Stimulated activated CD4-positive, alpha-beta T cell treated with anti-CD3 and anti-CD28 coated beads, TNF-alpha, amount 100 ng/mL, for 1 hour (primary cell): Measurements from ENCODE around the gene ADAMTS16.

ENCODE experiments used
- DNase-seq, 3 donors: peaks; one replicate each; pipeline ENCODE4 v3.0.0-alpha.2; 2020; ENCODE audit warnings: low read depth in 3 of 3, low spot score in 1 of 3

Gene ADAMTS16

GRCh38 chr5:5182508-5183188, 42.5 kb downstream of the ADAMTS16 start:
- no peak for DNase-seq

GRCh38 chr5:5183189-5183699, 43.1 kb downstream of the ADAMTS16 start:
- DNase-seq = no peak

DNA sequence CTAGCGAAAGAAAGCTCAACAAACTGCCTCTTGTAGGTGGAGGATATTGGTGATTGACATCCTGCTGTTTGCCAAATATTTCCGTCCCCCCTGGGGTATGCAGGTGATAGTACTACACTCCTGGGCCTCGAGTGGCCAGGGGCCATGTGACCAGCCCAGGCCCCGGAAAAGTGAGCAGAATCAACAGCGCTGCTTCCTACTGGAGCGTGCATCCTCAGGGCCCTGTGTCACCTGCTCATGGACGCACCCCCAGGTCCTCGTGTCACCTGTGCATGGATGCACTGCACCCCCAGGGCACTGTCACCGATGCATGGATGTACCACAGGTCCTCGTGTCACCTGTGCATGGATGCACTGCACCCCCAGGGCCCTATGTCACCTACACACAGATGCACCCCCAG, 43.8 kb downstream of the ADAMTS16 start:
- DNase-seq = no peak

DNA sequence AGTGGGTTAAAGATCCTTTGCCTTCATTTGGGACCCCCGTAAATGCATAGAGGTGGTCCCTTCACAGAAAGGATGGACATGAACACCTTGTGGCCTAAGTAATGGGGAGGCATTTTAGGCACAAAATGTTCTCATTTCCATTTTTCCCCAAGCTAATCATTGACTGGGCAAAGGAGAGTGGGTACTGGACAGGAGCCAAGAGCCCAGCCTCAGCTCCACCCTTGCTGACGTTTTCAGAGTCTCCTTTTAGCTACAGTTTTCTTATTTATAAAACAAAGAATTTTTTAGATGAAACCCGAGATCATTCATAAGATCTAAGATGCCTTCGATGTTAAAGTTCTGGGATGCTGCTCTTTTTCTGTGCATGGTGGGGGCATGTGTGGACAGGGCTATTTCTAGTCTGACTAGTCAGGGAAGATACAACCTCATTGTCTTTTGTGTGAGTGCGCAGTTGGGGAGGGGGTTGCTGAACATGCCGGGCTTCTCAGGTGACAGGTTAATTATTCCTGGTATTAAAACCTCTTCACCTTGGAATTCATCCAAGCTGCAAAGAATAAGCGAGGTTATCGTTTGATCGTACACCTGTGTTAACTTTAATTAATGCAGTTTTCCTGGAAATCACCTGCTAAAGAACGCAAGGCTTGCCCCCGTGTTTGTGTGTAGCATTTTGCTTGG, 48.4 kb downstream of the ADAMTS16 start:
- no peak for DNase-seq

- DNase-seq = no peak
These were observed 48.9 kb downstream of the ADAMTS16 start for GRCh38 chr5:5189051-5189430.

GRCh38 chr5:5191906-5192305, 51.8 kb downstream of the ADAMTS16 start:
- no peak for DNase-seq

DNA sequence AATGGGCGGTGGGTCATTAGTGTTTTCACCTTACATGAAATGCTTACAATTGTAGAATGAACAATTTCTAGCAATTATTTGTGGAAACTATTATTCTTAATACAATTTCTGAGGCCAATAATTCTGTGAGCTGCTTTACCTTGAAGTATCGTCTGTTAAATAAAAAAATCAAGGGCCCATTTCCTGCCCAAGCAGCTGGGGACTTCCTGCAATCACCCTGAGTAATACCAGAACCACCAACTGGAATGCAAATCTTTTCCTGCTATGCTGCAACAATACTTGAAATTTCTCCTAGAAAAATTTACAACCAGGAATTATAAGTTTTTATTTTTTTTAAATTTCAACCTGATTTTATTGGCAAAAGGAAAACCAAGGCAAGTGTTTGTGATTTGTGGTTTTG, 52.6 kb downstream of the ADAMTS16 start:
- DNase-seq = no peak

GRCh38 chr5:5195128-5195918, 55.2 kb downstream of the ADAMTS16 start:
- DNase-seq = no peak

DNA sequence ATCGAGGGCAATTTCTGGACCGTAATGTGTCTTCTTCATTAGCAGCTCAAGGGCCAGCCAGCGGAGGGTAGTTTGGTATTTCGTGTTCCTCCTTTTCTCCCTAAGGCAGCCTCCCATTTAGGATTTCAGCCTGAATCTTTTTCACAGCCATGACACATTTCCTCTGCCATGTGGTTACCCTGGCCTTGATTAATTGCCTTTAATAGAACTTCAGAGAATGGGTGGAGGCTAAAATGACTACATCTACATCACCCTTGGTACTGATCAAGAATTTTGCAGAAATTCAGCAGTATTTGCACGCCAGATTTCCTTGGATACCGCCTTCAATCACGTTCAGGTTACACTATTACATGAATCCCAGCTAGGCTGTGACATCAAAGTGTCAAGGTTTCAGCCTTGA, 58.0 kb downstream of the ADAMTS16 start:
- no peak for DNase-seq

- DNase-seq = no peak
These were observed 58.7 kb downstream of the ADAMTS16 start for GRCh38 chr5:5198815-5199214.

DNA sequence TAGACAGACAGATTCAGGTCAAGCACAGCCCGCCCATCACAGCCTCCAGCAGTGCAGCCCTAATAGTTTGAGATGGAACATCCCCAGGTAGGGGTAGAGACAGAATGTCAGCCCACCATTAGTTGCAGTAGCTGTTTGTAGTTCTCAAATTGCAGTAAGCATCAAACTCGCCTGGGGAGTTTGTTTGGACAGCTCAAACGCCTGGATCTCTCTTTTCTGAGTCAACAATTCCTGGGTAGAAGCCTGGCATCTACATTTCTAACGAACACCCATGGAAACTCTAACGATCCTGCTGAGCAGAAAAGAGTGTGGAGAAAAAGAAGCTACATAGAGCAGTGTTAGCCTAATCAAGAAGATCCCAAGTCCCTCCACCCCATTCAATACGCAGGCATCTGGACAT, 59.4 kb downstream of the ADAMTS16 start:
- no peak for DNase-seq

DNA sequence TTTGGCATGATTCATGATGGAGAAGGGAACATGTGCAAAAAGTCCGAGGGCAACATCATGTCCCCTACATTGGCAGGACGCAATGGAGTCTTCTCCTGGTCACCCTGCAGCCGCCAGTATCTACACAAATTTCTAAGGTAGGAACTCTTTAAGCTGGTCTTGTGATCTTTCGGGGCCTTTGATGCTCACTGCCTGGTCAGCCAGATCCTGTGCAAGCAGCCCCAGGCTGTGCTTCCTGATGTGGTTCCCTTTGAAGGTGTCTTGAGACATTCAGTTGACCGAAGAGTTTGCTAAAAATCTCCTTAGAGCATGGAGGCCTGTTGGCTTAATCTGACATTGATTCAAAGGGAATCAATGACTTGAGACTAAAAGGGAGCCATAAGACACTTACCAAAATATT, 60.0 kb downstream of the ADAMTS16 start:
- no peak for DNase-seq

DNA sequence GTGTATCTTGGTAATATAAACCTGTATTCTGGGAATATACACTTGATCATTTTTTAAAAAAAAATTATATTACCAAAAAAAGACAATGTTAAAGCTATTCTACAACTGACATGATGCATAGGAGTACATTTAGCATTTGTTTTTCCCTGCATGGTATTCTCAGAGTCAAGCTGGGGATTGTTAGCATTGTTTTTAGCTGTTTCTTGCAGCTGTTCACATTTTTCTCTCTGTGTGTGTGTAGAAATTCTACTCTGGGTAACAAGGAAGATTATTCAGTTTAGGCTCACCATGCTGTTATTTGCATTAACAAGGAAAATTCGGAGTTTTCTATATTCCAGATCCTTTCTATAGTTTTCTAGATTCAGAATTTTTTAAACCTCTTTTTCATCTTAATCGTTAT, 62.2 kb downstream of the ADAMTS16 start:
- DNase-seq = no peak

DNA sequence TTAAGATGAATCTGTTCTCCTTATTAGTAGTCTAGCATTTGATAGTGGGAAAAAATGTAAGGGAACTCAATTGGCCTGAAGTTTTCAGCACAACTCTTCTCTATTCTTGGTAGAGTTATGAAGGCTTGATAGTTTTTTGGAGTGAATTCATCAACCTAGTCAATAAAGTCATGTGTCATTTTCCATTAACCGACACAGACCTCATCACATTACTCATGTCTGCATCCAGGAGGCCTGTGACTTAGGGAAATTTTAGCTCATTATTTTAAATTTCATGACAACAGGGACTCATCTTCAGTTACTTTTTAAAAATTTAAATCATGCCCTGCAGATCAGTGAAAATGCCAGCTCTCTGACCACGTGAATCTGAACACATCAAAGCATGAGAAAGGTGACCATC, 63.3 kb downstream of the ADAMTS16 start:
- DNase-seq = no peak

DNA sequence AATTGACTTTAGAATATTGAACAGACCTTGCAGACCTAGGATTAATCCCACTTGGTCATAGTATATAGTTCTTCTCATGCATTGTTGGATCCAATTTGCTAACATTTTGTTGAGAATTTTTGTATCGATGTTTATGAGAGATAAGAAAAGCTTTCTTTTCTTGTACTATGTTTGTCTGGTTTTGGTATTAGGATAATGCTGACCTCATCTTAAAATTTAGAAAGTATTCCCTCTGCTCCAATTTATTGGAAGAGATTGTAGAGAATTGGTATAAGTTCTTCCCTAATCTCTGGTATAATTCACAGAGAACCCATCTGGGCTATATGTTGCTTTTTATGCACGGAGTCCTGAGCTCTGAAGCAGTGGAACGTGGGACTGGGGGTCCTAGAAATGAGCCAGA, 67.7 kb downstream of the ADAMTS16 start:
- DNase-seq = no peak

DNA sequence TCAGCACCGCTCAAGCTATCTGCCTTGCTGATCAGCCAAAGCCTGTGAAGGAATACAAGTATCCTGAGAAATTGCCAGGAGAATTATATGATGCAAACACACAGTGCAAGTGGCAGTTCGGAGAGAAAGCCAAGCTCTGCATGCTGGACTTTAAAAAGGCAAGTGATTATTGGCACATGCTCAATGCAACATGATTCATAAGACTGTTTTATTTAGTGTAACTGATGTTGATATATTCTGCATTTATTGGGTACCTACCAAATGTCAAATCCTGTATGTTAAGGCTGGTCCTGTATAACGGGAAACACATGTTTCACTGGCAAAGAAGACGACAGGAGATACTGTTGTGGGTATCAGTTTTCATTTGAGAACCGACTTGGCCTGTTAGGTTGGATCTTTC, 69.0 kb downstream of the ADAMTS16 start:
- no peak for DNase-seq

GRCh38 chr5:5209510-5210286, 69.6 kb downstream of the ADAMTS16 start:
- DNase-seq = no peak

- DNase-seq = no peak
These were observed 77.2 kb downstream of the ADAMTS16 start for GRCh38 chr5:5217371-5217770.

- DNase-seq = no peak
These were observed 78.3 kb downstream of the ADAMTS16 start for GRCh38 chr5:5218396-5218795.

GRCh38 chr5:5219541-5219940, 79.4 kb downstream of the ADAMTS16 start:
- no peak for DNase-seq

DNA sequence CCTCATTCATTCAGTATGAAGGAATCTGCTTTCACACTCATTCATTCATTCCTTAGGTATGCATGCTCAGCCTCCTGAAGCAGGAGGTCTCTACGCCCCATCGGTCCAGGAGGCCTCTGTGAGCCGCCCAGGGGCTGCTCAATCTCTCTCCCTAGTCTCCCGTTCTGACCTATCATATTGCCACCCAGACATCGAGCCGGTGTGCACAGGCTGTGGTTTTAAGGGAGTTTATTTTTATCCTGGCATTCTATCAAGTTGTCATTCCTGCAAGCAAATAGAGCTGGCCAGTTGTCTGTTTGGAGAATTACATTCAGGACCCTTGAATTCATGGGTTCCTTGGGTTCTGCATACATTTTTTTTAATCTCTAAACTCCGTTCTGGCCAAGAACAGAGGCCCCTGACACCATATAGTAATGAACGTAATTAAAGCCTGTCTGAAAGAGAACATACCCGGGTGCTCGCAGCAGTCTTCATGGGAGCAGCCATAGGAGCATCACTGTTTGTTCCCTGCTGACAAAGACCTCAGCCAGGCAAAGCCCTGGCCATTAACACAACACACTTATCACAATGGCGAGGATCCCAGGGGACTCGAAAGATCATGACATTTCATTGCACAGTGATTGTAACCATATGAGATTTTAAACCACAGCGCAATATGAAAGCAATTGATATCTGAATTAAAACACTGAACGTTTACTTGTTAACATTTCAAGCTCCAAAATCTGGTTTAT, 80.9 kb downstream of the ADAMTS16 start:
- no peak for DNase-seq
